Neural progenitor cell (in vitro differentiated cells): Measurements from ENCODE around the gene AUTS2.

Experiments used
- CTCF ChIP-seq: fragments of 200-600 bp; sonication (generic); IDR thresholded peaks from 2 replicates; pipeline ENCODE4 v1.5.1; 2017; ENCODE audit warnings: antibody characterized with exemption, mild to moderate bottlenecking
- EZH2 ChIP-seq: fragments of 200-600 bp; sonication (generic); IDR thresholded peaks from 2 replicates; pipeline ENCODE4 v1.6.1; 2017; ENCODE audit warnings: antibody characterized with exemption, mild to moderate bottlenecking, moderate library complexity

GRCh38 chr7:70634610-70635068 lies 1036.4 kb downstream of the AUTS2 start:
- TF ChIP-seq CTCF = no peak
- no peak for TF ChIP-seq EZH2
